Fibroblast of mammary gland (primary cell): ENCODE measurements around the gene CST3.
"Not testable (repeated sequence)": the region's sequence is repeated elsewhere in the genome, so short reads cannot be mapped to it uniquely, and the experiment has no call there.

Source experiments
- DNase-seq: peaks from one replicate; pipeline ENCODE4 v3.0.0-alpha.2; 2010; ENCODE audit warnings: low read depth
- H3K4me3 ChIP-seq: 2 replicates; pipeline ENCODE4 v1.5.1; 2011; ENCODE audit warnings: low read depth, mild to moderate bottlenecking, low read length, moderate library complexity; ENCODE audit not compliant: control insufficient read depth
- CTCF ChIP-seq: conservative IDR thresholded peaks from 2 replicates; pipeline ENCODE4 v1.5.1; 2011; ENCODE audit warnings: low read depth, low read length, inconsistent platforms; ENCODE audit not compliant: control insufficient read depth, insufficient read depth

The CST3 gene

GRCh38 chr20:23662276-23662870 lies 24.6 kb upstream of the CST3 start:
- H3K4me3 ChIP-seq: no peak overlapping the region
- DNase-seq: no peak
- no peak for TF ChIP-seq CTCF

GRCh38 chr20:23661002-23661429 lies 23.3 kb upstream of the CST3 start:
- no peak for TF ChIP-seq CTCF
- no peak overlapping the region for H3K4me3 ChIP-seq
- no peak for DNase-seq

GRCh38 chr20:23659989-23660837 lies 22.5 kb upstream of the CST3 start:
- no peak overlapping the region for H3K4me3 ChIP-seq
- peak; percentile 75 for DNase-seq
- TF ChIP-seq CTCF: no peak

GRCh38 chr20:23659610-23659988 lies 21.8 kb upstream of the CST3 start:
- not testable (repeated sequence) for DNase-seq, H3K4me3 ChIP-seq

- TF ChIP-seq CTCF: no peak
- no peak for DNase-seq
- no peak overlapping the region for H3K4me3 ChIP-seq
Observed at GRCh38 chr20:23658989-23659609, 21.3 kb upstream of the CST3 start.

- H3K4me3 ChIP-seq: no peak overlapping the region
- no peak for DNase-seq
- no peak for TF ChIP-seq CTCF
Observed at GRCh38 chr20:23658336-23658735, 20.6 kb upstream of the CST3 start.

DNA sequence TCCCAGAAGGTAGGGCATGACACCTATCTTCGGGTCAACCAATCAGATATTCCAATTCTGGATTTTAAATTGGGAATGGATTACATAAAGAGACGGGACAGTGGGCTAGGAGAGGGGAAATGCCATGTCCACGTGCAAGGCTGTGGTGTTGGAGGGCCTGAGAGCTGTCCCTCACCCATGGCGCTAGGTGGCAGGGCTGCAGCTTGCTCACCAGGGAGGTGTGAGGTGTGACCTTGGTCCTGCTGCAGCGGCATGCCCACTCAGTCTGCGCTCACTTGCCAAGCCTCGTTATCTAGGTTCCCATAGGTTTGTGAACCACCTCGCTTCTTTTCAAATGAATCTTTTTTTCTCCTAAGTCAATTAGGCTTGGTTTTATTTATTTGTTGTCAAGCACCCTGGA lies 19.4 kb upstream of the CST3 start:
- no peak overlapping the region for H3K4me3 ChIP-seq
- no peak for TF ChIP-seq CTCF
- no peak for DNase-seq
